ENCODE data around the gene CTCF.

CTCF gene

DNA sequence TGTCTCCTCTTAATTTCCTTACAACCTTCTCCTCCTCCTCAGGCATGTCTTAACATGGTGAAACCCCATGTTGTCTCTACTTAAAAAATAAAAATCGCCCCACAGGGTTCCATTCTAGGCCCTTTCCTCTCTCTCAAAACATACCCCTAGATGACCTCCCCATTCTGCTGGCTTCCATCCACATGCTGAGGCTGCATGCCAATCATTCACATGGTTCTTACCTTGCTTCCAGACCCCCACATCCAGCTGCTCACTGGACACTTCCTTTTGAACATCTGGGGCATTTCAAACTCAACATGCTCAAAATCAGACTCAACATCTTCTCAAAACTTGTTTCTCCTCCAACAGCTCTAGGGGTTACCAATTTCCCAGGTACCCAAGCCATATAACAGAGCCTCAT, 12.4 kb upstream of the CTCF start:
- DNase-seq, result no peak

- DNase-seq, result no peak
Measured at GRCh38 chr16:67551091-67551490, 11.2 kb upstream of the CTCF start.

- DNase-seq, result no peak
Measured at GRCh38 chr16:67551972-67552371, 10.4 kb upstream of the CTCF start.

DNA sequence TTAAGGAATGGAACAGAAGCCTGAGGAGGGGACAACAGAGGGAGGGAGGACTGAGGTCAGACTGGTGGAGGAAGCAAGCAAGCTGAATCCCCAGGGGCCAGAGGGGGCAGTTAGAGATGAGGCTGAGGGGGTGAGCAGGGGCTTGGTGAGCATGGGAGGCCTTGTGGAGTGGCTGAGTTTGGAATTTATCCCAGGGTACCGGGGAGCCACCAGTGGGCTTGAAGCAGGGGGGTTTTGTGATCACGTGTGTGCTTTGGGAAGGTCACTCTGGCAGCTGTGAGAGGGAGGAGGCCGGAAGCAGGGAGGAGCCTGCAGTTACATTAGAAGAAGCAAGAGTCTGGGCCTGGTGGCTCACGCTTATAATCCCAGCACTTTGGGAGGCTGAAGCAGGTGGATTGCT, 9.8 kb upstream of the CTCF start:
- DNase-seq, result no peak

DNA sequence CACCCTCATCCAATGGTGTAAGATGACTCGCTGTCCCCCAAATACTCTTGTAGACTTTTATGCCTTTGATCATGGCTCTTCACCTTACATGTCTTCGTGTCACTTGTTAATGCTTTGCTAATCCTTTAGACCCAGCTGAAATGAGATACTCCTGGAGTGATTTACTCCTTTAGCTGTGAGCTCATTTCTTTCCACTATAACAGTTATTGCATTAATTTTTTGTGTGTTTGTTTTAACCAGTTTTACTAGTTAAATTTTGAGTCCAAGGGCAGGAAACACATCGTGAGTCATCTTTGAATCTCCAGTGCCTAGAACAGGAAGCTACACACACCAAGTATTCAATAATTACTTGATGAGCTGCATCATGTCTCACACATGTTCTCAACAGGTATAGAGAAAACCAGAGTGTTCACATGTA, 6.5 kb upstream of the CTCF start:
- peak; percentile 60 for DNase-seq

- no peak for DNase-seq
Measured at GRCh38 chr16:67558859-67559258, 3.5 kb upstream of the CTCF start.

GRCh38 chr16:67560827-67561342, 1.4 kb upstream of the CTCF start:
- no peak for DNase-seq

- DNase-seq, result no peak
Measured at GRCh38 chr16:67561501-67561823, 864 bp upstream of the CTCF start.

DNA sequence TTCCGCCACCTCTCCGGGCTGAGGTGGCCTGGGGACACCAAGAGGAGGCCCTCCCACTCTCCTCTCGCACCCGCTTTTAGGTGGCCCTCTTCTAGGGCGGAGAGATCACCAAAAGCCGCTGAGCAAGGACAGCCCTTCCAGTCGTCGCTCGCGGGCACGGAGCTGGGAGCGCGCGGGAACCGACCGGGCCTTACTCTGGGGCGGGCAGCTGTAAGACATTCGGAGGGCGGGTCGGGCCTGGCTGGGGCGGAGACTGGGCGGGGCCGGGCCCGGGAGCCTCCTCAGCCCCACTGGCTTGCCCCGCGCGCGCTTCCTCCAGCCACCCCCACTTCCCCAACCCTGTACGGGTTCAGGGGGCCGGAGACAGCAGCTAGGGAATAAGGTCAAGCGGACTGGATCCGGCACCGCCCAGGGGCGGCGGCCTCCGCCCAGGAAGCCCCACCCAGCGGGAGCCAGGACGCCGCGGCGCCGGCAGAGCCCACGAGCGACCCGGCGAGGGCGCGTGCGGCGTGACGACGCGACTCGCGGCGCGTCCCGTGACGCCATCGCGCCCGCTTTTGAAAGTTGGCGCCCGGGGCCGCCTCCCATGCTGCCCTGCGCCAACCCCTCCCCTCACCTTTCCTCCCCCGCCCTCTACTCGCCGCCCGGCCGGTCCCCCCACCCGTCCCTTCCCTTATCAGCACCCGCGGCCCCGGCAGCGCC, 351 bp upstream of the CTCF start:
- peak; percentile 97 for DNase-seq

DNA sequence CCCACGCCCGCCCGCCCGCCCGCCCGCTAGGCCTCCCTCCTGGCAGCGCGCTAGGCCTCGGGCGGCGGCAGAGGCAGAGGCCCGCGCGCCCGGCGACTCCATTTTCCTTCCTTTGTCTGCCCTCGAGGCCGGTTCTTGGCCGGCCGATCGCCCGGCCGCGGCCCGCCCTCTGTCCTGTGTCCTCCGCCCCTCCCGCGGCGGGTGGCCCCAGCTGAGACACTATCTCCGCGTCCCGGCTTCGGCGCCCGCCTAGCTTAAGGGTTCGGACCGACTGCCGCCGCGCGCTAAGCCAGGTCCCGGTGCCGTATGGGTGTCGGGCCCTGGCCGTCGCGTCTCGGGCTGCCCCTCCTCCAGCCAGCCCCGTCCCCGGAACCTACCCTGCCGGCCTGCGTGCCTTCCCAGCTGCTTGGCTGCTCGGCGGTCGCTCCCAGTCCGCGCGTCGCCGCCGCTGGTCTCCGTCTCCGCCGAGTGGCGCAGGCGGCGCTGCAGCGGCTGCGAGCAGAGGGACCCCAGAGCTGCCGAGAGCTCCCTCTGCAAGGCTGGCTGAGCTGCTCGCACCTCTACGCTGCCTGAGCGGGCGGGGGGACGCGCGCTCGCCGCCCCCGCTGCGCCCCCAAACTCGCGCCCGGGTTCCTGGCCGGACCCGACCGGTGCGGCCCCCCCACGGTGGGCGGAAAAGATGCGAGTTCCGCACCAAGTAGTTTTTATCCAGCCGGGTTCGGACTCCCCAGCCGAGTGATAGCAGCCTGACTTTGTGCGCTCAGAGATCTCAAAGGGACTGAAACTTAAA, 787 bp downstream of the CTCF start:
- DNase-seq, result peak; percentile 65

DNA sequence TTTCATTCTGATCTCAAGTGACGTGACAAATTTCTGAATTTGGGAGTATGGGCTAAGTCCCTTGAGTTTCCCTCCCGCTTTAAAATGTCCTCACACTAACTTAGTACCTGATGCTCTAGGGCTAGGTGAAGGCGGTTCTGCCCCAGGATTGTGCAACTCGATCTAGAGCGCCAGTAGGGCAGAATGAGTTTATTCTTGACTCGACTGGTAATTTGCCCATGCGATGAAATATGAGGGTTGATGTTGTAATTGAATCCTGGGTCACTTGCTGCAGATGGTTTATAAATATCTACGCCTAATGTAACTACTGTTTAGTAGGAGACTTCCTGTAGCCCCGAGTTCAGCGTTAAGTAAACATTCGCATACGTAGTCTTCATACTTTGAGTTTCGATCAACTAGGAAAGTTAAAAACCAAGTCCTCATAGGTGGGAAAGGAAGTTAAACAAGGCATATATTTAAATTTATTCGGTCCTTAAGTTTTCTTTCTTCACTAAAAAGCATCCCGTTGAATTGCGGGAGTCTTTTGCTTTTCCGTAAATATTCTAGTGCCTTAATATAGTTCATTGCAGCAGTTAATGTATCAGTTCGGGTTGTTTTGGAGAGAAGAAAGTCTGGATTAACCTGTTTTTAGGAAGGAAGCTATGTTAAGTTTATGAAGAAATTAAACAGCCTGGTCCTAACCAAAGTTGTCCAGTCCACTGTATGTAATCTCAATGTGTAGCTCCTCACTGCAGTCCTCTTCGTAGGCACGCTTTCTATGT, 1.6 kb downstream of the CTCF start:
- peak; percentile 45 for DNase-seq

GRCh38 chr16:67565470-67566100, 3.3 kb downstream of the CTCF start:
- no peak for DNase-seq

DNA sequence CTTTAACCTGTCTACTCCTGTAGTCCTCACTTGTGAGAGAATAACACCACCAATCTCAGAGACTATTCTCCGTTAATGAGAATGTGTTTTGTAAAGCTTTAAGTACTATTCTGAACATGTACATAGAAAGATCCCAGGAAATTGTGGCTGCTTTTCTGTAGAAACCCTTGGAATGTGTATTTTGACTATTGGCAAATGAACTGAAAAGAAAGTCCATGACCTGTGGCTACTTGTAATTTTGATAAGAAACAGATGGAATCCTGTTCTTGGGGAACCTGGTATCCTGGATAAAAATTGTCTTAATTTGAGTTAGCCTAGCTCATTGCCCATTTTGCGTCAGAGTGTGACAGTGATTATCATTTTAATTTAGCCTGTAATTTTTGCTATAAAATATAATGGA, 9.1 kb downstream of the CTCF start:
- DNase-seq, result peak; percentile 51

DNA sequence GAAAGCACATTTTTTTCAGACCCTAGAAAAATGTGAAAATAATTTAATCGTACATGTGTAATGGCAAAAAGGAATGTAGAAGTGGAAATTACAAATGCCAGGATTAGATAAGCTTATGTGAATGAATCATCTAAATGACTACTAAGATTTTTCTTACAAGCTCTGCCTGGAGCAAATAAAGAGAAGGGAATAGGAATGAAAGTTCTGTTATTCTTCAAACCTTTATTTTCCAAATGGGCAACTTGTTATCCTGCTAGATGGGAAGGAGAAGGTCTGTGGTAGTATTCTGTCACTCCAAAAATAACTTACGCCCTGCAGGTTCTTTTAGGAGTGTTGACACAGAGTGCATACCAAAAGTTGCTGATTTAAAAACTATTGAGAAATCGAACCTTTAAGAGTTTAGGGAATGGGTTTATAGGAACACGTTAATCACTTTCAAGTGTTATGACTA, 9.7 kb downstream of the CTCF start:
- peak; percentile 64 for DNase-seq

GRCh38 chr16:67579686-67580085, 17.4 kb downstream of the CTCF start:
- no peak for DNase-seq

DNA sequence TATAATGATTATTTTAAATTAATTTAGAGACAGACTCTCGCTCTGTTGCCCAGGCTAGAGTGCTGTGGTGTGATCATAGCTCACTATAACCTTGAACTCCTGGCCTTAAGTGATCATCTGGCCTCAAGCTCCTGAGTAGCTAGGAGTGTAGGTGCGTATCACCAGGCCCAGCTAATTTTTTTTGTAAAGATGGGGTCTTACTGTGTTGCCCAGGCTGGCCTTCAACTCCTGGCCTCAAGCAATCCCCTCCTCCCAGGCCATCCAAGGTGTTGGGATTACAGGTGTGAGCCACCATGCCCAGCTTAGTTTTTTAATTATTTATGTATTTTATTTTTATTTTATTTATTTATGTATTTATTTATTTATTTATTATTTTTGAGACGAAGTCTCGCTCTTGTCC, 17.9 kb downstream of the CTCF start:
- DNase-seq, result no peak

GRCh38 chr16:67593288-67593687, 31.0 kb downstream of the CTCF start:
- no peak for DNase-seq

GRCh38 chr16:67593701-67594100, 31.4 kb downstream of the CTCF start:
- no peak for DNase-seq

- no peak for DNase-seq
Measured at GRCh38 chr16:67594256-67594915, 32.1 kb downstream of the CTCF start.

- peak; percentile 62 for DNase-seq
Measured at GRCh38 chr16:67594956-67595355, 32.6 kb downstream of the CTCF start.

GRCh38 chr16:67598527-67598926, 36.2 kb downstream of the CTCF start:
- DNase-seq, result peak; percentile 7

- DNase-seq, result no peak
Measured at GRCh38 chr16:67605641-67606040, 43.3 kb downstream of the CTCF start.

All from fibroblast of skin of abdomen (primary cell).